Measurements from ENCODE around the gene IGFBP3.

- TF ChIP-seq SIN3A (IDR thresholded peaks at IDR 0.05; ENCODE audit: borderline replicate concordance, insufficient read depth, low read length) (no peak), TAF1 (IDR thresholded peaks at IDR 0.05; ENCODE audit: borderline replicate concordance, insufficient read depth, low read length) (no peak)
These were observed 6.2 kb downstream of the IGFBP3 start for GRCh38 chr7:45914911-45915310.
